ENCODE measurements around the gene ZG16.

The ZG16 gene

GRCh38 chr16:29811170-29811895 is 33.3 kb downstream of the ZG16 start:
- no peaks in the 10 kb centered on the region for H4K20me1 ChIP-seq (ENCODE audit: insufficient read depth, low read length)
- H3K9me2 ChIP-seq (ENCODE audit: low read depth, low read length), result no peaks in the 10 kb centered on the region
- H3K4me2 ChIP-seq (ENCODE audit: low read length), result peak overlapping the region; percentile 81
- no peaks in the 10 kb centered on the region for H3K79me2 ChIP-seq (ENCODE audit: insufficient read depth, low read length)
- H3K27me3 ChIP-seq (ENCODE audit: insufficient read depth, low read length), result no peaks in the 10 kb centered on the region
- H3K4me3 ChIP-seq (ENCODE audit: low read depth, low read length, poor library complexity, severe bottlenecking), result peak overlapping the region; percentile 68
- no peak overlapping the region for H2AFZ ChIP-seq (ENCODE audit: low read length)
- TF ChIP-seq CTCF (IDR thresholded peaks at IDR 0.05; ENCODE audit: low read length) (no peak), EZH2 (IDR thresholded peaks at IDR 0.05; ENCODE audit: borderline replicate concordance, low read length) (no peak)
- H3F3A ChIP-seq (ENCODE audit: insufficient read depth, low read length), result no peaks in the 10 kb centered on the region
- H3K9me3 ChIP-seq (ENCODE audit: low read length), result no peaks in the 10 kb centered on the region
- no peak overlapping the region for H3K27ac ChIP-seq (ENCODE audit: low read depth, low read length, poor library complexity, severe bottlenecking)
- H3K9ac ChIP-seq (ENCODE audit: low read length), result peak overlapping the region; percentile 15; the same call in 1 of the 2 replicates
- peaks cover 60% of the 10 kb centered on the region for H3K4me1 ChIP-seq (ENCODE audit: insufficient read depth, low read length, severe bottlenecking)
- H3K36me3 ChIP-seq (ENCODE audit: insufficient read depth, low read length), result peaks cover 36% of the 10 kb centered on the region

- peaks cover 63% of the 10 kb centered on the region for H3K4me1 ChIP-seq (ENCODE audit: insufficient read depth, low read length, severe bottlenecking)
- no peaks in the 10 kb centered on the region for H4K20me1 ChIP-seq (ENCODE audit: insufficient read depth, low read length)
- no peaks in the 10 kb centered on the region for H3K79me2 ChIP-seq (ENCODE audit: insufficient read depth, low read length)
- peak within 1 kb of the TSS; percentile 68 for H3K4me3 ChIP-seq (ENCODE audit: low read depth, low read length, poor library complexity, severe bottlenecking)
- peak within 1 kb of the TSS; percentile 7; the same call in 1 of the 2 replicates for H3K9ac ChIP-seq (ENCODE audit: low read length)
- H3K36me3 ChIP-seq (ENCODE audit: insufficient read depth, low read length), result peaks cover 36% of the 10 kb centered on the region
- no peak for TF ChIP-seq EZH2 (IDR thresholded peaks at IDR 0.05; ENCODE audit: borderline replicate concordance, low read length)
- no peak for TF ChIP-seq CTCF (IDR thresholded peaks at IDR 0.05; ENCODE audit: low read length)
- H3K27me3 ChIP-seq (ENCODE audit: insufficient read depth, low read length), result no peaks in the 10 kb centered on the region
- no peaks in the 10 kb centered on the region for H3F3A ChIP-seq (ENCODE audit: insufficient read depth, low read length)
- H2AFZ ChIP-seq (ENCODE audit: low read length), result no peak within 1 kb of the TSS
- H3K4me2 ChIP-seq (ENCODE audit: low read length), result peak within 1 kb of the TSS; percentile 81
- no peak within 1 kb of the TSS for H3K27ac ChIP-seq (ENCODE audit: low read depth, low read length, poor library complexity, severe bottlenecking)
- no peaks in the 10 kb centered on the region for H3K9me3 ChIP-seq (ENCODE audit: low read length)
- no peaks in the 10 kb centered on the region for H3K9me2 ChIP-seq (ENCODE audit: low read depth, low read length)
Measured at GRCh38 chr16:29811896-29812665, 34.0 kb downstream of the ZG16 start, which contains the start of gene PRRT2. Gene PRRT2, plus strand, starts transcription at chr16:29812193. Its CDS starts 862 bp downstream, at chr16:29813055.

DNA sequence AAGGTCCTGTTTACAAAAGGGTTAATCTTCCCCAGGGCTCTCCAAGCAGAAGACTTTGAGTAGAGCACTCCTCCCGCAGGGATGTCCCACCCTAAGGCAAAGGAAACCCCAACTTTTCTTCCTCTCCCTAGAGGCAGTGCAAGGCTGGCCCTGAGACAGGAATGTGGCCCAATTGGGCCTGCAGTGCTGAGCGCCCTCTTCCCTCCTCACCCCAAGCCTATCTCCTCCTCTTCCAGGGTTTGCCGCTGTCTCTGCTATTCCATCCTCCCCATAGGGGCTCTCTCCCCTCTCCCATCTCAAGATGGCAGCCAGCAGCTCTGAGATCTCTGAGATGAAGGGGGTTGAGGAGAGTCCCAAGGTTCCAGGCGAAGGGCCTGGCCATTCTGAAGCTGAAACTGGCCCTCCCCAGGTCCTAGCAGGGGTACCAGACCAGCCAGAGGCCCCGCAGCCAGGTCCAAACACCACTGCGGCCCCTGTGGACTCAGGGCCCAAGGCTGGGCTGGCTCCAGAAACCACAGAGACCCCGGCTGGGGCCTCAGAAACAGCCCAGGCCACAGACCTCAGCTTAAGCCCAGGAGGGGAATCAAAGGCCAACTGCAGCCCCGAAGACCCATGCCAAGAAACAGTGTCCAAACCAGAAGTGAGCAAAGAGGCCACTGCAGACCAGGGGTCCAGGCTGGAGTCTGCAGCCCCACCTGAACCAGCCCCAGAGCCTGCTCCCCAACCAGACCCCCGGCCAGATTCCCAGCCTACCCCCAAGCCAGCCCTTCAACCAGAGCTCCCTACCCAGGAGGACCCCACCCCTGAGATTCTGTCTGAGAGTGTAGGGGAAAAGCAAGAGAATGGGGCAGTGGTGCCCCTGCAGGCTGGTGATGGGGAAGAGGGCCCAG is 34.9 kb downstream of the ZG16 start:
- Histone ChIP-seq H3K27me3 (ENCODE audit: insufficient read depth, low read length) (no peaks in the 10 kb centered on the region), H3K9me2 (ENCODE audit: low read depth, low read length) (no peaks in the 10 kb centered on the region), H3F3A (ENCODE audit: insufficient read depth, low read length) (no peaks in the 10 kb centered on the region), H3K27ac (ENCODE audit: low read depth, low read length, poor library complexity, severe bottlenecking) (no peak overlapping the region), H3K79me2 (ENCODE audit: insufficient read depth, low read length) (no peaks in the 10 kb centered on the region), H3K4me2 (ENCODE audit: low read length) (no peak overlapping the region), H3K9me3 (ENCODE audit: low read length) (no peaks in the 10 kb centered on the region), H3K9ac (ENCODE audit: low read length) (no peak overlapping the region), H3K4me1 (ENCODE audit: insufficient read depth, low read length, severe bottlenecking) (peaks cover 64% of the 10 kb centered on the region), H2AFZ (ENCODE audit: low read length) (no peak overlapping the region), H4K20me1 (ENCODE audit: insufficient read depth, low read length) (no peaks in the 10 kb centered on the region), H3K4me3 (ENCODE audit: low read depth, low read length, poor library complexity, severe bottlenecking) (no peak overlapping the region), H3K36me3 (ENCODE audit: insufficient read depth, low read length) (peaks cover 33% of the 10 kb centered on the region)
- TF ChIP-seq EZH2 (IDR thresholded peaks at IDR 0.05; ENCODE audit: borderline replicate concordance, low read length) (no peak), CTCF (IDR thresholded peaks at IDR 0.05; ENCODE audit: low read length) (no peak)

All from OCI-LY1 (cell line).